Epithelial cell of esophagus (primary cell): ENCODE data around the gene JAK1.

Experiments used
- DNase-seq: peaks from one replicate; pipeline ENCODE4 v3.0.0; 2010; ENCODE audit warnings: low read depth
- H3K4me3 ChIP-seq: 2 replicates; pipeline ENCODE4 v1.5.1; 2011; ENCODE audit warnings: mild to moderate bottlenecking, low read length, control low read depth
- CTCF ChIP-seq: IDR thresholded peaks from 2 replicates; pipeline ENCODE4 v1.5.1; 2011; ENCODE audit warnings: low read depth, mild to moderate bottlenecking, low read length, control low read depth, inconsistent platforms; ENCODE audit not compliant: insufficient read depth; ENCODE audit errors: missing control alignments

JAK1 gene

GRCh38 chr1:64844609-64845008 lies 121.7 kb downstream of the JAK1 start:
- no peak for TF ChIP-seq CTCF
- no peak for DNase-seq
- H3K4me3 ChIP-seq = no peak overlapping the region

GRCh38 chr1:64844175-64844574 lies 122.2 kb downstream of the JAK1 start:
- no peak for TF ChIP-seq CTCF
- DNase-seq = no peak
- H3K4me3 ChIP-seq = no peak overlapping the region

- no peak overlapping the region for H3K4me3 ChIP-seq
- DNase-seq = no peak
- no peak for TF ChIP-seq CTCF
Measured at GRCh38 chr1:64843675-64844074, 122.7 kb downstream of the JAK1 start.

GRCh38 chr1:64842224-64842623 lies 124.1 kb downstream of the JAK1 start:
- no peak overlapping the region for H3K4me3 ChIP-seq
- TF ChIP-seq CTCF = no peak
- DNase-seq = no peak

- DNase-seq = peak; percentile 56
- no peak overlapping the region for H3K4me3 ChIP-seq
- no peak for TF ChIP-seq CTCF
Measured at GRCh38 chr1:64841330-64842065, 124.9 kb downstream of the JAK1 start.

- DNase-seq = no peak
- TF ChIP-seq CTCF = no peak
Measured at GRCh38 chr1:64839732-64840405, 126.5 kb downstream of the JAK1 start.

GRCh38 chr1:64839261-64839660 lies 127.1 kb downstream of the JAK1 start:
- no peak overlapping the region for H3K4me3 ChIP-seq
- DNase-seq = no peak
- no peak for TF ChIP-seq CTCF

More at GRCh38 chr1:64839732-64840405, 126.5 kb downstream of the JAK1 start:
- H3K4me3 ChIP-seq = no peak overlapping the region
